ENCODE measurements around the gene RTN4RL1. TPM values are rescaled to one million over a fixed set of nuclear protein-coding genes. Genes with fewer than 3 reads are reported as not detected.

Gene RTN4RL1
- total and polyA plus RNA-seq, 7 donors, result under 0.01 to 0.71 (median 0.48) TPM; not detected in 1

DNA sequence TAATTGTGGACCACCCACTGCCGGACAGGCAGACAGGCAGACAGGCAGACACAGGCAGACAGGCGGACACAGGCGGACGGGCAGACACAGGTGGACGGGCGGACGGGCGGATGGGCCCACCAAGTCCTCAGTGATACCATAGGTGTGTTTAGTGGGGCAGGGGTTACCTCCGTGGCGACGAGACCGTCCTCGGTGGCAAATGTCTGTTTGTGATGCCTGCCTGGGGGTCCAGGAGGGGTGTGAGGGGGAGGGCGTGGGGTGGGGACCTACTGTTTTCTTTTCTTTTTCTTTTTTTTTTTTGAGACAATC, 76.7 kb downstream of the RTN4RL1 start:
- H3K27ac ChIP-seq, result no peak overlapping the region
- intact Hi-C loops (cut with DNase I), result no loop called here
- no peak for DNase-seq
- WGBS, 2 donors, result 93 to 95% methylated on average over 14 of the region's 14 CpGs
- H3K4me3 ChIP-seq, result no peak overlapping the region
- H3K9me3 ChIP-seq, result no peaks in the 10 kb centered on the region
- peaks cover 0 to 15% (median 0%) of the 10 kb centered on the region in 3 donors for H3K27me3 ChIP-seq
- TF ChIP-seq POLR2AphosphoS5 (IDR thresholded peaks at IDR 0.05) (no peak), EP300 (IDR thresholded peaks at IDR 0.05) (no peak)
- H3K4me1 ChIP-seq, result no peaks in the 10 kb centered on the region
- no peaks in the 10 kb centered on the region for H3K36me3 ChIP-seq

- intact Hi-C loops (cut with DNase I), result no loop called here
- Histone ChIP-seq H3K27me3 (peaks cover 0 to 15% (median 0%) of the 10 kb centered on the region in 3 donors), H3K4me3 (no peak overlapping the region), H3K36me3 (no peaks in the 10 kb centered on the region), H3K9me3 (no peaks in the 10 kb centered on the region), H3K27ac (no peak overlapping the region), H3K4me1 (no peaks in the 10 kb centered on the region)
- no peak for DNase-seq
- 86% methylated on average over 22 of the region's 22 CpGs for WGBS, 2 donors
- TF ChIP-seq POLR2AphosphoS5 (IDR thresholded peaks at IDR 0.05), result no peak
- TF ChIP-seq, protein P1, sequence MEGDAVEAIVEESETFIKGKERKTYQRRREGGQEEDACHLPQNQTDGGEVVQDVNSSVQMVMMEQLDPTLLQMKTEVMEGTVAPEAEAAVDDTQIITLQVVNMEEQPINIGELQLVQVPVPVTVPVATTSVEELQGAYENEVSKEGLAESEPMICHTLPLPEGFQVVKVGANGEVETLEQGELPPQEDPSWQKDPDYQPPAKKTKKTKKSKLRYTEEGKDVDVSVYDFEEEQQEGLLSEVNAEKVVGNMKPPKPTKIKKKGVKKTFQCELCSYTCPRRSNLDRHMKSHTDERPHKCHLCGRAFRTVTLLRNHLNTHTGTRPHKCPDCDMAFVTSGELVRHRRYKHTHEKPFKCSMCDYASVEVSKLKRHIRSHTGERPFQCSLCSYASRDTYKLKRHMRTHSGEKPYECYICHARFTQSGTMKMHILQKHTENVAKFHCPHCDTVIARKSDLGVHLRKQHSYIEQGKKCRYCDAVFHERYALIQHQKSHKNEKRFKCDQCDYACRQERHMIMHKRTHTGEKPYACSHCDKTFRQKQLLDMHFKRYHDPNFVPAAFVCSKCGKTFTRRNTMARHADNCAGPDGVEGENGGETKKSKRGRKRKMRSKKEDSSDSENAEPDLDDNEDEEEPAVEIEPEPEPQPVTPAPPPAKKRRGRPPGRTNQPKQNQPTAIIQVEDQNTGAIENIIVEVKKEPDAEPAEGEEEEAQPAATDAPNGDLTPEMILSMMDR (IDR thresholded peaks at IDR 0.05), result no peak
- no peak for TF ChIP-seq POLR2A (IDR thresholded peaks at IDR 0.05)
- no peak for TF ChIP-seq EP300 (IDR thresholded peaks at IDR 0.05)
These were observed 77.2 kb downstream of the RTN4RL1 start for GRCh38 chr17:1947743-1948516.

GRCh38 chr17:1947229-1947742, 77.8 kb downstream of the RTN4RL1 start:
- no peak for DNase-seq
- intact Hi-C loops (cut with DNase I), result no loop called here
- H3K4me1 ChIP-seq, result no peaks in the 10 kb centered on the region
- H3K4me3 ChIP-seq, result no peak overlapping the region
- no peak for TF ChIP-seq POLR2AphosphoS5 (IDR thresholded peaks at IDR 0.05)
- H3K27me3 ChIP-seq, result peaks cover 0 to 15% (median 0%) of the 10 kb centered on the region in 3 donors
- no peaks in the 10 kb centered on the region for H3K36me3 ChIP-seq
- H3K9me3 ChIP-seq, result no peaks in the 10 kb centered on the region
- WGBS, 2 donors, result 80 to 85% methylated on average over 22 of the region's 22 CpGs
- no peak overlapping the region for H3K27ac ChIP-seq

DNA sequence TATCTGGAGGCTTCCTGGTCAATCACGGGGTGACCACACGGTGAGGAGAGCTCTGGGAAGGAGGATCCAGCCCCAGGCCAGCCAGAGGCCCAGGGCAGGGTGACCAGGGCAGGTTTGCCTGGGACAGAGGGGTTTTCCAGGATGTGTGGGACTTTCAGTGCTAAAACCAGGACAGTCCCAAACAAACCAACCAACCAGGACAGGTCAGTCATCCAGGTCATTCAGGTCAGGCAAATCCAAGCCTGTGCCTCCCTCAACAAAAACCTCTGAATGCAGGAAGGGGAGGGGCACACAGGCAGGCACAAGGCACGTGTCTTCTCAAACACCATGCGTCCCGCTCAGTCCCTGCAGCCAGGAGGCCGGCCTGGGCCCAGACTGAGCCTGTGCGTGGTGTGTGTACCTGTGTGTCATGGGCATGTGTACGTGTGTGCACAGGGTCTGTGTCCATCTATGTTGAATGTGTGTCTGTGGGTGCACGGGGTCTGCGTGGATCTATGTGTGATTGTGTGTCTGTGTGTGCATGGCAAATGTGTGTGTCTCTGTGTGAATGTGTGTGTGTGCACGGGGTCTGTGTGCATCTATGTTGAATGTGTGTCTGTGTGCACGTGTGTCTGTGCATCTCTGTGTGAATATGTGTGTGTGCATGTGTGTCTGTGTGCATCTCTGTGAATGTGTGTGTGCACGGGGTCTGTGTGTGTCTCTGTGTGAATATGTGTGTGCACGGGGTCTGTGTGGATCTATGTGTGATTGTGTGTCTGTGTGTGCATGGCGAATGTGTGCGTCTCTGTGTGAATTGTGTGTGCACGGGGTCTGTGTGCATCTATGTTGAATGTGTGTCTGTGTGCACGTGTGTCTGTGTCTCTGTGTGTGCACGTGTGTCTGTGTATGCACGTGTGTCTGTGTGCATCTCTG, 78.9 kb downstream of the RTN4RL1 start:
- 88 to 91% methylated on average over 20 of the region's 20 CpGs for WGBS, 2 donors
- TF ChIP-seq POLR2AphosphoS5 (IDR thresholded peaks at IDR 0.05) (no peak), EP300 (IDR thresholded peaks at IDR 0.05) (no peak), POLR2A (IDR thresholded peaks at IDR 0.05) (no peak)
- TF ChIP-seq, protein P1 (IDR thresholded peaks at IDR 0.05), result no peak
- Histone ChIP-seq H3K27me3 (peaks cover 0 to 24% (median 0%) of the 10 kb centered on the region in 3 donors), H3K4me1 (no peaks in the 10 kb centered on the region), H3K4me3 (no peak overlapping the region), H3K27ac (no peak overlapping the region), H3K9me3 (no peaks in the 10 kb centered on the region), H3K36me3 (no peaks in the 10 kb centered on the region)
- intact Hi-C loops (cut with DNase I), result no loop called here
- DNase-seq, result no peak

GRCh38 chr17:1945621-1946020, 79.5 kb downstream of the RTN4RL1 start:
- H3K27me3 ChIP-seq, result peaks cover 0 to 28% (median 0%) of the 10 kb centered on the region in 3 donors
- no peak overlapping the region for H3K27ac ChIP-seq
- WGBS, 2 donors, result 94 to 95% methylated on average over 12 of the region's 12 CpGs
- peaks cover 0 to 3% (median 0%) of the 10 kb centered on the region in 4 donors for H3K4me1 ChIP-seq
- TF ChIP-seq, protein P1 (IDR thresholded peaks at IDR 0.05), result no peak
- TF ChIP-seq POLR2AphosphoS5 (IDR thresholded peaks at IDR 0.05) (no peak), EP300 (IDR thresholded peaks at IDR 0.05) (no peak), POLR2A (IDR thresholded peaks at IDR 0.05) (no peak)
- intact Hi-C loops (cut with DNase I), result no loop called here
- no peak overlapping the region for H3K4me3 ChIP-seq
- no peak for DNase-seq
- no peaks in the 10 kb centered on the region for H3K36me3 ChIP-seq
- no peaks in the 10 kb centered on the region for H3K9me3 ChIP-seq
